HCT116 (cell line): ENCODE measurements around the gene FKBP5. TPM values are rescaled to one million over a fixed set of nuclear protein-coding genes. Genes with fewer than 3 reads are reported as not detected.

Experiments
- ATAC-seq: fragments of 200-7000 bp; cut with Tn5 transposase; 2 replicates; pipeline ENCODE4 v1.9.1; 2020; ENCODE audit warnings: mild to moderate bottlenecking, moderate library complexity
- BruUV-seq: library from RNA; stranded (reverse); fragments of 400-500 nt; replicated peaks from 2 replicates; lab custom pipeline; 2021; lab: Mats Ljungman, UMichigan
- CTCF ChIA-PET: fragments of 300-600 bp; sonication (Branson Sonifier 250); formaldehyde crosslinking; loops from one replicate; lab custom pipeline; 2021; ENCODE audit warnings: antibody characterized with exemption; lab: Charles Lee
- POLR2A ChIA-PET: fragments of 300-600, 350-600 bp; sonication (Branson Sonifier 250); formaldehyde crosslinking; loops from one replicate; lab custom pipeline; 2021; ENCODE audit warnings: antibody characterized with exemption; lab: Charles Lee
- RAD21 ChIA-PET, 2 experiments: fragments of 300-600 bp; sonication (Branson Sonifier 250); formaldehyde crosslinking; loops; one replicate each; lab custom pipeline; 2023; ENCODE audit warnings: low total read pairs in 2 of 2; ENCODE audit not compliant: uncharacterized antibody in 2 of 2, unreplicated experiment in 2 of 2, low non-redundant PET in 1 of 2; lab: Charles Lee
- DNase-seq: peaks from one replicate; pipeline ENCODE4 v3.0.0-alpha.2; 2010; ENCODE audit warnings: low read depth, low spot score
- H2AFZ ChIP-seq: fragments of 200-600 bp; shearing (Covaris generic), sonication (generic); 2 replicates; pipeline ENCODE4 v1.6.1; 2017; ENCODE audit warnings: low read depth, mixed run types, mixed read lengths, antibody characterized with exemption, low read length; ENCODE audit not compliant: poor library complexity, severe bottlenecking
- H3K27ac ChIP-seq: 2 replicates; pipeline ENCODE4 v1.5.1; 2012; ENCODE audit warnings: low read depth, low read length
- H3K27me3 ChIP-seq: fragments of 200-600 bp; sonication (generic); 2 replicates; pipeline ENCODE4 v1.6.1; 2016; ENCODE audit warnings: mixed run types, low read length, mixed read lengths; ENCODE audit not compliant: insufficient read depth
- H3K36me3 ChIP-seq, 2 experiments: fragments of 200-500 bp in 1 of 2; fragments of 200-600 bp in 1 of 2; sonication (Bioruptor generic) in 1 of 2; sonication (generic) in 1 of 2; 2 replicates each; pipeline versions ENCODE4 v1.5.1 to v1.6.1; 2014 to 2016; ENCODE audit warnings: low read length in 2 of 2, inconsistent platforms in 1 of 2, mixed read lengths in 1 of 2, mixed run types in 1 of 2; ENCODE audit not compliant: insufficient read depth in 2 of 2, control insufficient read depth in 1 of 2
- H3K4me1 ChIP-seq, 2 experiments: fragments of 200-600 bp in 1 of 2; sonication (generic) in 1 of 2; 2 replicates each; pipeline versions ENCODE4 v1.5.1 to v1.6.1; 2012 to 2017; ENCODE audit warnings: low read length in 2 of 2, inconsistent platforms in 1 of 2, mild to moderate bottlenecking in 1 of 2, mixed read lengths in 1 of 2, mixed run types in 1 of 2, moderate library complexity in 1 of 2; ENCODE audit not compliant: insufficient read depth in 2 of 2, control insufficient read depth in 1 of 2
- H3K4me2 ChIP-seq: fragments of 200-600 bp; sonication (generic); 2 replicates; pipeline ENCODE4 v1.6.1; 2017; ENCODE audit warnings: mixed run types, low read length, mixed read lengths
- H3K4me3 ChIP-seq, 2 experiments: fragments of 200-600 bp in 1 of 2; sonication (generic) in 1 of 2; replicated peaks in 1 of 2; 2 replicates each; pipeline ENCODE4 v1.5.1; 2011 to 2016; ENCODE audit warnings: low read length in 2 of 2, control low read depth in 1 of 2, low read depth in 1 of 2, mild to moderate bottlenecking in 1 of 2, mixed read lengths in 1 of 2, mixed run types in 1 of 2
- H3K79me2 ChIP-seq: fragments of 200-600 bp; sonication (generic); 2 replicates; pipeline ENCODE4 v1.6.1; 2017; ENCODE audit warnings: mild to moderate bottlenecking, mixed run types, low read length, moderate library complexity, mixed read lengths; ENCODE audit not compliant: insufficient read depth
- H3K9ac ChIP-seq: fragments of 200-600 bp; sonication (generic); 2 replicates; pipeline ENCODE4 v1.6.1; 2016; ENCODE audit warnings: low read length, mixed read lengths
- H3K9me2 ChIP-seq: fragments of 200-600 bp; sonication (generic), shearing (Covaris generic); 2 replicates; pipeline ENCODE4 v1.6.1; 2017; ENCODE audit warnings: mixed run types, mild to moderate bottlenecking, moderate library complexity; ENCODE audit not compliant: insufficient read depth
- H3K9me3 ChIP-seq, 2 experiments: fragments of 200-500 bp in 1 of 2; fragments of 200-600 bp in 1 of 2; sonication (Bioruptor generic) in 1 of 2; sonication (generic) in 1 of 2; 2 replicates each; pipeline ENCODE4 v1.6.1; 2014 to 2017; ENCODE audit warnings: low read length in 2 of 2, mixed read lengths in 2 of 2, inconsistent platforms in 1 of 2, low read depth in 1 of 2, mild to moderate bottlenecking in 1 of 2, mixed run types in 1 of 2, moderate library complexity in 1 of 2; ENCODE audit not compliant: control insufficient read depth in 1 of 2, insufficient read depth in 1 of 2
- H4K20me1 ChIP-seq: fragments of 200-600 bp; sonication (generic), shearing (Covaris generic); 2 replicates; pipeline ENCODE4 v1.6.1; 2017; ENCODE audit warnings: mixed run types, mild to moderate bottlenecking, moderate library complexity; ENCODE audit not compliant: insufficient read depth
- CBX3 ChIP-seq: IDR thresholded peaks from 2 replicates; pipeline ENCODE4 v1.6.1; 2012; ENCODE audit warnings: low read depth
- CEBPB ChIP-seq: IDR thresholded peaks from 2 replicates; pipeline ENCODE4 v1.6.1; 2012; ENCODE audit warnings: low read depth
- ELF1 ChIP-seq: IDR thresholded peaks from 2 replicates; pipeline ENCODE4 v1.6.1; 2012; ENCODE audit warnings: low read depth, borderline replicate concordance
- FOSL1 ChIP-seq: IDR thresholded peaks from 2 replicates; pipeline ENCODE4 v1.6.1; 2012; ENCODE audit warnings: low read depth
- JUND ChIP-seq: IDR thresholded peaks from 2 replicates; pipeline ENCODE4 v1.6.1; 2012
- POLR2AphosphoS5 ChIP-seq: IDR thresholded peaks from 2 replicates; pipeline ENCODE4 v1.6.1; 2011; ENCODE audit warnings: mild to moderate bottlenecking, low read depth, low read length, moderate library complexity
- RAD21 ChIP-seq: IDR thresholded peaks from 2 replicates; pipeline ENCODE4 v1.6.1; 2012; ENCODE audit warnings: low read depth, mild to moderate bottlenecking
- SP1 ChIP-seq: IDR thresholded peaks from 2 replicates; pipeline ENCODE4 v1.6.1; 2012; ENCODE audit warnings: low read depth
- ZBTB33 ChIP-seq: IDR thresholded peaks from 2 replicates; pipeline ENCODE4 v1.6.1; 2011; ENCODE audit warnings: mild to moderate bottlenecking, low read length, moderate library complexity; ENCODE audit not compliant: insufficient replicate concordance; ENCODE audit errors: extremely low read depth
- ZFX ChIP-seq: fragments of 450-650 bp; IDR thresholded peaks from 2 replicates; pipeline ENCODE4 v1.6.1; 2017
- intact Hi-C: fragments of 100-400 bp; cut with micrococcal nuclease; formaldehyde crosslinking; loops from 2 replicates; pipeline ENCODE4 v1.10.0; 2022
- total RNA-seq: library from RNA; stranded (reverse); gene quantifications from one replicate; pipeline ENCODE4 v1.2.1, GENCODE V29; 2021; ENCODE audit not compliant: unreplicated experiment

Gene FKBP5
- total RNA-seq, 1 experiment from 2014 or later, result 50.3 TPM

DNA sequence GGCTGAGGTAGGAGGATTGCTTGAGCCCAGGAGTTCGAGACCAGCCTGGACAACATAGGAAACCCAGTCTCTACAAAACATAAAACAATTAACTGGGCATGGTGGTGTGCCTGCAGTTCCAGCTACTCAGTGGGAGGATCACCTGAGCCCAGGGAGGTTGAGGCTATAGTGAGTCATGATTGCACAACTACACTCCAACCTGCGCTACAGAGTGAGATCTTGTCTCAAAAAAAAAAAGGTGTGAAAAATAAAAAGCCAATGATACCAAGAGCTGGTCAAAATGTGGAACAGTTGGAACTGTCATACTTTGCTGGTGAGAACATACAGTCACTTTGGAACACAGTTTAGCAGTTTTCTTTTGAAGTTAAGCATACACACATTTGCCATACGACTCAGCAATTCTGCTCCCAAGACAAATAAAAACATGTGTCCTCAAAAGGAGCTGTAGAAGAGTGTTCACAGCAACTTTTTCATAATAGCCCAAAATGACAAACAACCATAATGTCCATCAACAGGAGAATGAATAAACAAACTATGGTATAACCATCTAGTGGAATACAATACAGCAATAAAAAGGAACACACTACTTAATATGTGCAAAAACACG is 21.6 kb upstream of the FKBP5 start:
- Histone ChIP-seq H3K9me3 (no peaks in the 10 kb centered on the region), H3K9me2 (no peaks in the 10 kb centered on the region), H3K27ac (no peak overlapping the region), H3K9ac (no peak overlapping the region), H3K4me2 (peak overlapping the region; percentile 15; the same call in 1 of the 2 replicates), H3K27me3 (no peaks in the 10 kb centered on the region; the same call in 1 of the 2 replicates), H4K20me1 (no peaks in the 10 kb centered on the region), H3K4me1 (peaks cover 0 to 9% of the 10 kb centered on the region in 2 experiments; a peak in 2 of 4 replicates), H2AFZ (no peak overlapping the region), H3K79me2 (no peaks in the 10 kb centered on the region), H3K36me3 (no peaks in the 10 kb centered on the region), H3K4me3 (no peak overlapping the region)
- CTCF ChIA-PET, result no interaction called here
- POLR2A ChIA-PET, result interaction anchor here (0.7 kb wide), 1 partner anchor 897 kb away, joined by 3 read pairs; no protein-coding TSS in a partner anchor
- intact Hi-C loops, result no loop called here
- TF ChIP-seq ELF1, result no peak
- 0 out of 2 replicates have a peak, but pooled peaks have one; percentile 31 for TF ChIP-seq FOSL1
- peak; percentile 92 for TF ChIP-seq CEBPB
- TF ChIP-seq ZFX, result no peak
- TF ChIP-seq SP1, result no peak
- TF ChIP-seq POLR2AphosphoS5, result no peak
- peak; percentile 13; the same call in 1 of the 2 replicates for TF ChIP-seq JUND
- 0 out of 2 replicates have a peak, but pooled peaks have one; percentile 31 for TF ChIP-seq CBX3
- no peak for TF ChIP-seq RAD21
- peak; percentile 53 for ATAC-seq
- RAD21 ChIA-PET, result no interaction called here
- no TSS peak for BruUV-seq
- DNase-seq, result no peak

DNA sequence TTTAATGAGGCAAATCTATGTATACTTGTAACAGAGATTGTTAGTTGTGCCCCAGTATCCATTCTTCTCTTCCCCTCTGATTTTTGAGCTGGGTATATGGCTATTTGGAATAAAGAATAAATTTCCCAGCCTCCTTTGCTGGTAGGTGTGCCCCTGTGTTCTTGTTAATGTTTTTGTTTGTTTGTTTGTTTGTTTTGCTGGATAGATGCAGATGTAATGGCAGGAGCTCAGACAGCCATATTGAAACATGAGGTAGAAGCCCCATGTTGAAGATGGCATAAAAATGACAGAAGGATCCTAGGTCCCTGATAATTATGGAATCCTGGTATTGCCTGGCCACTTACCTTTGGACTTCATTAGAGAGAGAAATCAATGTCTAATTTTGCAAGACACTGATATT is 19.9 kb upstream of the FKBP5 start:
- ATAC-seq (no peak), DNase-seq (no peak)
- Histone ChIP-seq H3K79me2 (no peaks in the 10 kb centered on the region), H3K9ac (no peak overlapping the region), H3K27ac (no peak overlapping the region), H3K4me2 (no peak overlapping the region), H2AFZ (no peak overlapping the region), H4K20me1 (no peaks in the 10 kb centered on the region), H3K9me2 (no peaks in the 10 kb centered on the region), H3K36me3 (no peaks in the 10 kb centered on the region), H3K4me3 (no peak overlapping the region), H3K4me1 (peaks cover 0 to 9% of the 10 kb centered on the region in 2 experiments; a peak in 2 of 4 replicates), H3K27me3 (no peaks in the 10 kb centered on the region), H3K9me3 (no peaks in the 10 kb centered on the region)
- RAD21 ChIA-PET, result no interaction called here
- POLR2A ChIA-PET, result no interaction called here
- intact Hi-C loops, result no loop called here
- BruUV-seq, result no TSS peak
- CTCF ChIA-PET, result no interaction called here
- TF ChIP-seq ELF1 (no peak), ZBTB33 (no peak)
